Left ventricle myocardium inferior (tissue), 1 donor: ENCODE measurements around the gene FAM78A. TPM values are rescaled to one million over a fixed set of nuclear protein-coding genes. Genes with fewer than 3 reads are reported as not detected.
"Not testable (repeated sequence)": the region's sequence is repeated elsewhere in the genome, so short reads cannot be mapped to it uniquely, and the experiment has no call there.

Experiments used
- DNase-seq: peaks from one replicate; pipeline ENCODE4 v3.0.0-alpha.2; 2020
- H3K27ac ChIP-seq: fragments of 200-600 bp; replicated peaks from 2 replicates; pipeline ENCODE4 v1.8.0; 2021
- H3K27me3 ChIP-seq: fragments of 200-600 bp; 2 replicates; pipeline ENCODE4 v1.8.0; 2021; ENCODE audit warnings: low read depth
- H3K36me3 ChIP-seq: fragments of 200-600 bp; 2 replicates; pipeline ENCODE4 v1.8.0; 2021
- H3K4me1 ChIP-seq: fragments of 200-600 bp; 2 replicates; pipeline ENCODE4 v1.8.0; 2021
- H3K4me3 ChIP-seq: fragments of 200-600 bp; 2 replicates; pipeline ENCODE4 v1.8.0; 2021; ENCODE audit warnings: mild to moderate bottlenecking, moderate library complexity
- H3K9me3 ChIP-seq: fragments of 200-600 bp; replicated peaks from 2 replicates; pipeline ENCODE4 v1.8.0; 2021
- intact Hi-C: fragments of 100-400 bp; cut with micrococcal nuclease; formaldehyde crosslinking; loops from one replicate; pipeline ENCODE4 v1.11.0; 2022
- total RNA-seq: library from RNA; stranded (reverse); fragmentation: NEBNext Ultra II Directional; extraction: Animal tissue kit (Norgen Biotek cat#: 25700); gene quantifications from one replicate; pipeline ENCODE4 v1.2.1, GENCODE V29; 2021
- TF ChIP-seq, protein P1 (sequence below): fragments of 200-600 bp; IDR thresholded peaks from 2 replicates; pipeline ENCODE4 v1.8.0; 2021; ENCODE audit warnings: antibody characterized with exemption, mild to moderate bottlenecking, borderline replicate concordance
- donor health status: DM: no; HTN: yes; CAD: no; lungs with severe emphysema.

Gene FAM78A
- total RNA-seq, 1 donor from 2014 or later = 47.3 TPM

DNA sequence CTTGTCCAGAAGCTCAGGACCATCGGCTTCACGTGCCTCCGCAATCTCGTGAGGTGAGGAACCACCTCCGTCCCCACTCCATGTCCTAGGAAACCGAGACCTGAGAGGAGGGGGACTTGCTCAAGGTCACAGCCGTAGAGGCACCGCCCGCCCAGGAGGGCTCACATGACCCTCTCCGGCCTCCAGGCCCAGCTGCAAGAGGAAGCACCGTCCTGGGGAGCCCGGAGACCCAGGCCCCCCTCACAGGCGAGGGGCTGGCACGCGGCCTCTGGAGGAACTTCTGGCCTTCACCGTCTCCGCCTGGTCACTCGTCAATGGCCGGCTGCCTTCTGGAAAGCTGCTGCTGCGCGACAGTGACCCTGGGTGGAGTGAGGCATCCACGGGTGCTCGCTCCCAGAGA lies 24.2 kb downstream of the FAM78A start:
- intact Hi-C loops = no loop called here
- H3K4me3 ChIP-seq = peak overlapping the region; percentile 37
- peak overlapping the region; percentile 87 for H3K27ac ChIP-seq
- no peaks in the 10 kb centered on the region for H3K27me3 ChIP-seq
- no peak for DNase-seq
- TF ChIP-seq, protein P1, sequence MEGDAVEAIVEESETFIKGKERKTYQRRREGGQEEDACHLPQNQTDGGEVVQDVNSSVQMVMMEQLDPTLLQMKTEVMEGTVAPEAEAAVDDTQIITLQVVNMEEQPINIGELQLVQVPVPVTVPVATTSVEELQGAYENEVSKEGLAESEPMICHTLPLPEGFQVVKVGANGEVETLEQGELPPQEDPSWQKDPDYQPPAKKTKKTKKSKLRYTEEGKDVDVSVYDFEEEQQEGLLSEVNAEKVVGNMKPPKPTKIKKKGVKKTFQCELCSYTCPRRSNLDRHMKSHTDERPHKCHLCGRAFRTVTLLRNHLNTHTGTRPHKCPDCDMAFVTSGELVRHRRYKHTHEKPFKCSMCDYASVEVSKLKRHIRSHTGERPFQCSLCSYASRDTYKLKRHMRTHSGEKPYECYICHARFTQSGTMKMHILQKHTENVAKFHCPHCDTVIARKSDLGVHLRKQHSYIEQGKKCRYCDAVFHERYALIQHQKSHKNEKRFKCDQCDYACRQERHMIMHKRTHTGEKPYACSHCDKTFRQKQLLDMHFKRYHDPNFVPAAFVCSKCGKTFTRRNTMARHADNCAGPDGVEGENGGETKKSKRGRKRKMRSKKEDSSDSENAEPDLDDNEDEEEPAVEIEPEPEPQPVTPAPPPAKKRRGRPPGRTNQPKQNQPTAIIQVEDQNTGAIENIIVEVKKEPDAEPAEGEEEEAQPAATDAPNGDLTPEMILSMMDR = no peak
- no peaks in the 10 kb centered on the region for H3K9me3 ChIP-seq
- peaks cover 39% of the 10 kb centered on the region for H3K4me1 ChIP-seq
- no peaks in the 10 kb centered on the region for H3K36me3 ChIP-seq

DNA sequence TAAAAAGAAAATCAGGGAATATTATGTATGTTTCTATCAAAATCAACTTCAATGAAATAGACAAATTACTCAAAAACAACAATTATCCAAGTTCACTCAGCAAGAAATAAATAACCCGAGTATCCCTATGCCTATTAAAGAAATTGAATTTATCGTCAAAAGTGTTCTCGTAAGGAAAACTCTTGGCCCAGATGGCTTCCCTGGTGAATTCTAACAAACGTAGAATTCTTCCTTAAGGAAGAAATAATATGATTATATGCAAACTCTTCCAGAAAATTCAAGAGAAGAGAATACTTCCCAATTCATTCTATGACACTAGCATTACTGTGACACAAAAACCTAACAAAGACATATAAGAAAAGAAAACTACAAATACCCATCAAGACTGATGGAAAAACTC lies 29.7 kb downstream of the FAM78A start:
- Histone ChIP-seq H3K4me1 (no peaks in the 10 kb centered on the region), H3K36me3 (no peaks in the 10 kb centered on the region), H3K9me3 (peaks cover 4% of the 10 kb centered on the region), H3K4me3 (no peak overlapping the region), H3K27me3 (no peaks in the 10 kb centered on the region), H3K27ac (no peak overlapping the region)
- intact Hi-C loops = no loop called here
- TF ChIP-seq, protein P1 = no peak
- DNase-seq = no peak

DNA sequence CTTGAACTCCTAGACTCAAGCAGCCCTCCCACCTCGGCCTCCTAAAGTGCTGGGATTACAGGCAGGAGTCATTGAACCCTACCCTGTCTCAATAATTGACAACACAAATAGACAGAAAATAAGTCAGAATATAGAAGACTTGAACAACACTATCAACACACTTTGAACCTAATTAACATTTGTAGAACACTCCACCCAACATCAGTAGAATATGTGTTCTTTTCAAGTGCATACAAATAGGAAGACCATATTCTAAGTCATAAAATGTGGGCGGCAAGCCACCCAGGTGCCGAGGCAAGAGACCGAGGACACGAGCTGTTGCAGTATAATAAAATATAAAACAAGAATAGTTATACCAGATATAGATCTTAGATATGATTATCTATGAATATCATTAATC lies 32.0 kb downstream of the FAM78A start:
- H3K27ac ChIP-seq, H3K4me1 ChIP-seq, intact Hi-C loops, H3K4me3 ChIP-seq, H3K36me3 ChIP-seq, H3K9me3 ChIP-seq, DNase-seq, H3K27me3 ChIP-seq: not testable (repeated sequence)

DNA sequence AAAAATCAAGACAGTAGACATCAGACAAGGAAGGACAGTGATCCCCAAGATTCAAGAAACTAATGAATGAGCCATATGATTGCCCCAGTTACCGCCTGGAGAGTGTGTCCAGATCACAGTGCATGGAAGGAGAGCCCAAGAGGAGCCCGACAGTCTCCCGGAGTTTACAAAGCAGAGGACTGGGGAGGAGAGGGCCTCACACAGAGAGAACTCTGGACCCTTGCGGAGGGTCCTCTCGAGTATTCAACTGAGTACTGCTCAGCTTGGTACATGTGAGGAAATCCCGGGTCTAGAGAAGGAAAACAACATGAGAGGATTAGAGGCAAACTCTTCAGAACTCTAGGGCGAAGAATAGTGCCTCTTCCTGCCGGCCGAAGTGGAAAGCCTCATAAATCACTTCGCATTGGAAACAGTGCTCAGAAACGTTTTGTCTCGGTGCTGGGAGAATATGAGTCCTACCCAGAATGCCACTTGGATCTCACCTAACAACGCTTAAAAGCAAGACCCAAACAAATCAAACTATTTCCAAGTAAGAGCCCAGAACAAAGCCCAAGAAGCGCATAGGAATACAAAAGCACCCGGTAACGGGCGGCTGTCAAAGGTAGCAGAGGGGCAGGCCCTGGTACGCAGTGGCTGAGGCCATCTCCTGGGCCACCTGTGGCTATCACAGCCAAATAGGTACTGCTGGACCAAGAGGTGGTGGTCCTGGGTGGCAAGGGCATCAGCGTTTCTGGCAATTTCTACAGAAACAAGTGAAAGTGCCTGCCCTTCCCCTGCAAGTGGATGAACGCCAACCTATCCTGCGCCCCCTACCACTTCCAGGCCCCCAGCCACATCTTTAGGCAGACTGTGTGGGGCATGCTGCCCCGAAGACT lies 36.0 kb downstream of the FAM78A start:
- peaks cover 41% of the 10 kb centered on the region for H3K4me1 ChIP-seq
- peaks cover 3% of the 10 kb centered on the region for H3K36me3 ChIP-seq
- intact Hi-C loops = no loop called here
- no peak overlapping the region for H3K4me3 ChIP-seq
- H3K27ac ChIP-seq = peak overlapping the region; percentile 93
- peaks cover 4% of the 10 kb centered on the region for H3K9me3 ChIP-seq
- TF ChIP-seq, protein P1 = no peak
- no peaks in the 10 kb centered on the region for H3K27me3 ChIP-seq
- DNase-seq = no peak

DNA sequence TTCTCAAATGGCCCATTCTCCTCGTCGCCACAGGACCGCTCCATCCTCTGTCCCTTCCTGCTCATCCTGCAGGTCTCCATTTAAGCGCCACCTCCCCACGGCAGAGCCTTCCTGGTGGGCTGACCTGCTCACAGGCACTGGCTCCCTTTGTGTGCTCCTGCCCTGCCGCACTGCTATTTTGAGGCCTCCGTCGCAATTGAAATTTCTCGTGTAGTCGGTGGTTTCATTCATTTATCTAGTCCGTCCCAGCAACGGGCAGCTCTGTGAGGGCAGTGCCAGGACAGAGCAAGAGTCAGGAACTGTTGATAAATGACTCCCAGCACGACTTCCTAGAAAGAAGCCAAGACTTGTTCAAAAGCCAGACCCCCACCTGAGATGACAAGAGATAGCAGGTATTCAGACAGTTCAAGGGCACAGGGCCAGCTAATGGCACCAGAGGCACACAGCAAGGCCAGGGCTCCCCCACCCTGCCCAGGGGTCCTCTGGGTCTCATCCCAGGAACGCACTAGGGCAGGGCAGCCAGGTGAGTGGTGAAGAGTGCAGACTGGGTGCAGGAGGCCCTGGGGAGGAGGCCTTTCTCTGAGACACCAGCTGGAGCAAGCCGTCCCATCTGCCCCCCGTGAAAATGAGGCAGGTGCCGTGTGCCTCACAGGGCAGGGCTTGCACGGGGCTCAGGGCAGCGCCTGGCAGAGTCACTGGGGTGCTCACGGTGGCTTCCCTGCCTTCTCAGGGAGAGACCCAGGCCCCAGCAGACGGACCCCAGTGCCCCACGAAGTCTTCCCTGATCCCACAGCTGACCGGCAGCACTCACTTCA lies 36.9 kb downstream of the FAM78A start:
- H3K4me3 ChIP-seq = no peak overlapping the region
- peak overlapping the region; percentile 93 for H3K27ac ChIP-seq
- H3K9me3 ChIP-seq = peaks cover 4% of the 10 kb centered on the region
- peaks cover 10% of the 10 kb centered on the region for H3K36me3 ChIP-seq
- peaks cover 45% of the 10 kb centered on the region for H3K4me1 ChIP-seq
- TF ChIP-seq, protein P1 = no peak
- intact Hi-C loops = loop anchor here (10.0 kb wide), 1 partner anchor 95 kb away; no protein-coding TSS in a partner anchor
- no peaks in the 10 kb centered on the region for H3K27me3 ChIP-seq
- DNase-seq = no peak
